Body of pancreas (tissue), 4 donors: ENCODE measurements around the gene ATXN1. TPM values are rescaled to one million over a fixed set of nuclear protein-coding genes. Genes with fewer than 3 reads are reported as not detected.

ENCODE experiments used
- ATAC-seq: fragments of 150-250 bp; one replicate; pipeline ENCODE4 v1.9.1; 2016
- DNase-seq, 4 donors: peaks; one replicate each; pipeline ENCODE4 v3.0.0-alpha.2; 2019
- H3K27ac ChIP-seq, 4 donors: fragments of 200-600 bp; sonication (generic); 1 replicate in 3 of 4; 2 replicates in 1 of 4; pipeline versions ENCODE4 v1.5.1 to v1.6.1; 2016 to 2019; ENCODE audit warnings: mild to moderate bottlenecking in 1 of 4, mixed read lengths in 1 of 4, moderate library complexity in 1 of 4
- H3K27me3 ChIP-seq, 2 donors: fragments of 200-600 bp; sonication (generic); one replicate each; pipeline ENCODE4 v1.6.0; 2016; ENCODE audit warnings: mild to moderate bottlenecking in 1 of 2
- H3K36me3 ChIP-seq, 2 donors: fragments of 200-600 bp; sonication (generic); replicated peaks in 1 of 2; 2 replicates each; pipeline ENCODE4 v1.5.1; 2016; ENCODE audit warnings: low read depth in 2 of 2; ENCODE audit not compliant: insufficient read depth in 1 of 2
- H3K4me1 ChIP-seq: fragments of 200-600 bp; sonication (generic); one replicate; pipeline ENCODE4 v1.6.0; 2016
- H3K4me3 ChIP-seq, 2 donors: fragments of 200-600 bp; sonication (generic); 1 replicate in 1 of 2; 2 replicates in 1 of 2; pipeline ENCODE4 v1.5.1; 2016 to 2019
- H3K9me3 ChIP-seq, 3 donors: fragments of 200-600 bp; sonication (generic); 1 replicate in 2 of 3; 2 replicates in 1 of 3; pipeline ENCODE4 v1.5.1; 2016
- CTCF ChIP-seq, 7 experiments: fragments of 450-650 bp in 4 of 7; fragments of 200-600 bp in 3 of 7; sonication (generic) in 3 of 7; IDR thresholded peaks; one replicate each; pipeline ENCODE4 v1.5.1; 2016 to 2019; ENCODE audit warnings: antibody characterized with exemption in 7 of 7
- POLR2A ChIP-seq, 3 donors: fragments of 450-650 bp; IDR thresholded peaks; one replicate each; pipeline ENCODE4 v1.6.1; 2016; ENCODE audit warnings: antibody characterized with exemption in 3 of 3, mild to moderate bottlenecking in 2 of 3
- WGBS, 2 donors: methylation state at CpG; one replicate each; pipeline ENCODE4 v1.1.5; 2017; 5-methylcytosine and 5-hydroxymethylcytosine counted together
- intact Hi-C: fragments of 100-400 bp; cut with DNase I; formaldehyde crosslinking; loops from one replicate; pipeline ENCODE4 v1.15.1; 2023
- total RNA-seq, 2 donors: library from RNA; depleted of rRNA; stranded (reverse); fragments of >200 nt; gene quantifications; one replicate each; pipeline ENCODE4 v1.1.0, GENCODE V29; 2016

The ATXN1 gene
- total RNA-seq, 2 donors from 2014 or later, result 24.6 to 24.7 TPM

- DNase-seq (peak in 3 of 4 donors; percentile 28 to 33 (median 28)), ATAC-seq (no peak)
- TF ChIP-seq CTCF (IDR thresholded peaks at IDR 0.05) (no peak), POLR2A (IDR thresholded peaks at IDR 0.05) (no peak)
- intact Hi-C loops, result no loop called here
- Histone ChIP-seq H3K36me3 (no peaks in the 10 kb centered on the region), H3K4me1 (no peaks in the 10 kb centered on the region), H3K27ac (no peak overlapping the region), H3K9me3 (no peaks in the 10 kb centered on the region), H3K4me3 (no peak overlapping the region), H3K27me3 (no peaks in the 10 kb centered on the region)
- WGBS, 2 donors, result 73 to 77% methylated on average over 6 of the region's 6 CpGs
Measured at GRCh38 chr6:16432075-16433032, 328.9 kb downstream of the ATXN1 start.

GRCh38 chr6:16431106-16431505 lies 330.2 kb downstream of the ATXN1 start:
- H3K4me3 ChIP-seq, result no peak overlapping the region
- WGBS, 2 donors, result 66 to 80% methylated on average over 3 of the region's 3 CpGs
- DNase-seq, result no peak
- no peak overlapping the region for H3K27ac ChIP-seq
- H3K9me3 ChIP-seq, result no peaks in the 10 kb centered on the region
- ATAC-seq, result no peak
- no peaks in the 10 kb centered on the region for H3K4me1 ChIP-seq
- intact Hi-C loops, result no loop called here
- H3K27me3 ChIP-seq, result no peaks in the 10 kb centered on the region
- TF ChIP-seq POLR2A (IDR thresholded peaks at IDR 0.05) (no peak), CTCF (IDR thresholded peaks at IDR 0.05) (no peak)
- H3K36me3 ChIP-seq, result no peaks in the 10 kb centered on the region

- no peak for ATAC-seq
- no peak overlapping the region for H3K27ac ChIP-seq
- 64 to 68% methylated on average over 9 of the region's 9 CpGs for WGBS, 2 donors
Measured at GRCh38 chr6:16430391-16431089, 330.7 kb downstream of the ATXN1 start.

GRCh38 chr6:16429669-16430068 lies 331.6 kb downstream of the ATXN1 start:
- Histone ChIP-seq H3K4me1 (no peaks in the 10 kb centered on the region), H3K9me3 (no peaks in the 10 kb centered on the region), H3K36me3 (no peaks in the 10 kb centered on the region), H3K27me3 (no peaks in the 10 kb centered on the region), H3K27ac (no peak overlapping the region), H3K4me3 (no peak overlapping the region)
- DNase-seq (no peak), ATAC-seq (no peak)
- 96 to 97% methylated on average over 10 of the region's 10 CpGs for WGBS, 2 donors
- TF ChIP-seq CTCF (IDR thresholded peaks at IDR 0.05), result no peak
- TF ChIP-seq POLR2A (IDR thresholded peaks at IDR 0.05), result no peak
- intact Hi-C loops, result no loop called here

More at GRCh38 chr6:16430391-16431089, 330.7 kb downstream of the ATXN1 start:
- no peaks in the 10 kb centered on the region for H3K27me3 ChIP-seq
- H3K36me3 ChIP-seq, result no peaks in the 10 kb centered on the region
- no peak overlapping the region for H3K4me3 ChIP-seq
- H3K4me1 ChIP-seq, result no peaks in the 10 kb centered on the region
- intact Hi-C loops, result no loop called here
- H3K9me3 ChIP-seq, result no peaks in the 10 kb centered on the region
- TF ChIP-seq POLR2A (IDR thresholded peaks at IDR 0.05), result no peak
- no peak for TF ChIP-seq CTCF (IDR thresholded peaks at IDR 0.05)
- DNase-seq, result no peak
